CD4-positive, alpha-beta memory T cell (primary cell): ENCODE results near the gene ALG11. TPM values are rescaled to one million over a fixed set of nuclear protein-coding genes. Genes with fewer than 3 reads are reported as not detected.
"Not testable (repeated sequence)": the region's sequence is repeated elsewhere in the genome, so short reads cannot be mapped to it uniquely, and the experiment has no call there.

Experiments used
- CTCF ChIA-PET: fragments of 350-600 bp; sonication (Branson Sonifier 250); formaldehyde crosslinking; loops from one replicate; lab custom pipeline; 2021; ENCODE audit warnings: inconsistent platforms; ENCODE audit not compliant: partially characterized antibody; lab: Charles Lee
- POLR2A ChIA-PET: fragments of 350-600 bp; sonication (Branson Sonifier 250); formaldehyde crosslinking; loops from one replicate; lab custom pipeline; 2021; ENCODE audit not compliant: partially characterized antibody; lab: Charles Lee
- DNase-seq, 5 donors: peaks; one replicate each; pipeline versions ENCODE4 v3.0.0 to v3.0.0-alpha.2; 2020 to 2022; ENCODE audit warnings: mixed read lengths in 1 of 5
- H3K27ac ChIP-seq: one replicate; pipeline ENCODE4 v1.7.0; 2013; ENCODE audit warnings: low read depth, low read length
- H3K27me3 ChIP-seq: 2 replicates; pipeline ENCODE4 v1.7.0; 2013; ENCODE audit warnings: mild to moderate bottlenecking, low read length, moderate library complexity; ENCODE audit not compliant: insufficient read depth
- H3K36me3 ChIP-seq: 2 replicates; pipeline ENCODE4 v1.7.0; 2013; ENCODE audit warnings: mild to moderate bottlenecking, low read length, moderate library complexity; ENCODE audit not compliant: insufficient read depth
- H3K4me1 ChIP-seq: 2 replicates; pipeline ENCODE4 v1.7.0; 2013; ENCODE audit warnings: mild to moderate bottlenecking, low read length, moderate library complexity; ENCODE audit not compliant: insufficient read depth
- H3K4me3 ChIP-seq, 2 donors: one replicate each; pipeline ENCODE4 v1.7.0; 2013; ENCODE audit warnings: low read length in 2 of 2, mild to moderate bottlenecking in 1 of 2
- H3K9me3 ChIP-seq, 2 donors: one replicate each; pipeline ENCODE4 v1.7.0; 2013; ENCODE audit warnings: low read length in 2 of 2, control low read depth in 1 of 2; ENCODE audit not compliant: control insufficient read depth in 1 of 2
- H3K27ac Mint-ChIP-seq, 7 donors: one replicate each; pipeline ENCODE4 v1.8.0; 2020 to 2021; ENCODE audit warnings: mixed read lengths in 7 of 7, mild to moderate bottlenecking in 6 of 7, inconsistent platforms in 3 of 7, moderate library complexity in 3 of 7
- H3K27me3 Mint-ChIP-seq, 2 donors: one replicate each; pipeline ENCODE4 v1.8.0; 2020 to 2021; ENCODE audit warnings: mixed read lengths in 2 of 2
- H3K36me3 Mint-ChIP-seq, 2 donors: one replicate each; pipeline ENCODE4 v1.8.0; 2020 to 2021; ENCODE audit warnings: mixed read lengths in 2 of 2, inconsistent platforms in 1 of 2, mild to moderate bottlenecking in 1 of 2
- H3K4me1 Mint-ChIP-seq, 4 donors: one replicate each; pipeline ENCODE4 v1.8.0; 2020 to 2021; ENCODE audit warnings: mixed read lengths in 4 of 4, mild to moderate bottlenecking in 1 of 4
- H3K4me3 Mint-ChIP-seq, 8 donors: one replicate each; pipeline ENCODE4 v1.8.0; 2020 to 2021; ENCODE audit warnings: mixed read lengths in 8 of 8, mild to moderate bottlenecking in 7 of 8, moderate library complexity in 6 of 8, inconsistent platforms in 3 of 8
- H3K9me3 Mint-ChIP-seq, 8 donors: one replicate each; pipeline ENCODE4 v1.8.0; 2020 to 2021; ENCODE audit warnings: mixed read lengths in 8 of 8, mild to moderate bottlenecking in 5 of 8, inconsistent platforms in 3 of 8, moderate library complexity in 1 of 8
- intact Hi-C: fragments of 100-400 bp; cut with micrococcal nuclease; formaldehyde crosslinking; loops from one replicate; pipeline ENCODE4 v1.15.1; 2023
- polyA plus RNA-seq, 2 donors: library from polyadenylated mRNA; unstranded; fragments of 300-500 nt; fragmentation: Illumina TruSeq; gene quantifications; one replicate each; pipeline ENCODE4 v1.2.3, GENCODE V29; 2021
- total RNA-seq, 2 experiments: library from RNA; stranded (reverse); gene quantifications; one replicate each; pipeline ENCODE4 v1.2.3, GENCODE V29; 2021

ALG11 gene
- total and polyA plus RNA-seq, 4 experiments from 2014 or later, result 23.3 to 42.2 (median 31.5) TPM

- Histone ChIP-seq H3K36me3 (no peaks in the 10 kb centered on the region), H3K27ac (no peak overlapping the region), H3K4me3 (no peak overlapping the region), H3K4me1 (no peaks in the 10 kb centered on the region), H3K9me3 (no peaks in the 10 kb centered on the region), H3K27me3 (no peaks in the 10 kb centered on the region)
- POLR2A ChIA-PET, result no interaction called here
- Mint-ChIP-seq H3K4me3 (no peak overlapping the region), H3K27ac (no peak overlapping the region), H3K9me3 (peaks cover 0 to 45% (median 13%) of the 10 kb centered on the region in 8 donors), H3K4me1 (no peaks in the 10 kb centered on the region), H3K36me3 (peaks cover 8 to 15% of the 10 kb centered on the region in 2 donors), H3K27me3 (peaks cover 4 to 5% of the 10 kb centered on the region in 2 donors)
- CTCF ChIA-PET, result no interaction called here
- no peak for DNase-seq
- intact Hi-C loops, result no loop called here
Observed at GRCh38 chr13:52047463-52047862, 35.3 kb downstream of the ALG11 start.

- ChIA-PET CTCF (no interaction called here), POLR2A (no interaction called here)
- no peaks in the 10 kb centered on the region for H3K9me3 ChIP-seq
- Mint-ChIP-seq H3K4me3 (no peak overlapping the region), H3K27ac (no peak overlapping the region), H3K9me3 (peaks cover 0 to 42% (median 16%) of the 10 kb centered on the region in 8 donors), H3K4me1 (no peaks in the 10 kb centered on the region), H3K27me3 (peaks cover 4 to 5% of the 10 kb centered on the region in 2 donors), H3K36me3 (peaks cover 8 to 15% of the 10 kb centered on the region in 2 donors)
- H3K27ac ChIP-seq, result no peak overlapping the region
- H3K27me3 ChIP-seq, result no peaks in the 10 kb centered on the region
- intact Hi-C loops, result no loop called here
- no peaks in the 10 kb centered on the region for H3K4me1 ChIP-seq
- no peak for DNase-seq
- no peaks in the 10 kb centered on the region for H3K36me3 ChIP-seq
- H3K4me3 ChIP-seq, result no peak overlapping the region
Observed at GRCh38 chr13:52048516-52048915, 36.3 kb downstream of the ALG11 start.

GRCh38 chr13:52051400-52051799 is 39.2 kb downstream of the ALG11 start:
- no peaks in the 10 kb centered on the region for H3K9me3 ChIP-seq
- no peaks in the 10 kb centered on the region for H3K36me3 ChIP-seq
- no peaks in the 10 kb centered on the region for H3K27me3 ChIP-seq
- DNase-seq, result no peak
- Mint-ChIP-seq H3K4me1 (no peaks in the 10 kb centered on the region), H3K27ac (no peak overlapping the region), H3K27me3 (peaks cover 4 to 5% of the 10 kb centered on the region in 2 donors), H3K4me3 (no peak overlapping the region), H3K36me3 (peaks cover 3 to 7% of the 10 kb centered on the region in 2 donors), H3K9me3 (peaks cover 0 to 40% (median 22%) of the 10 kb centered on the region in 8 donors)
- intact Hi-C loops, result no loop called here
- H3K4me1 ChIP-seq, result no peaks in the 10 kb centered on the region
- CTCF ChIA-PET, result interaction anchor here (0.6 kb wide), 1 partner anchor 17 kb away, joined by 4 read pairs; no protein-coding TSS in a partner anchor
- no peak overlapping the region for H3K4me3 ChIP-seq
- no peak overlapping the region for H3K27ac ChIP-seq
- POLR2A ChIA-PET, result no interaction called here

GRCh38 chr13:52053460-52053859 is 41.3 kb downstream of the ALG11 start:
- Histone ChIP-seq H3K4me1 (no peaks in the 10 kb centered on the region), H3K4me3 (no peak overlapping the region), H3K27ac (no peak overlapping the region), H3K9me3 (no peaks in the 10 kb centered on the region), H3K27me3 (no peaks in the 10 kb centered on the region), H3K36me3 (no peaks in the 10 kb centered on the region)
- Mint-ChIP-seq H3K4me1 (no peaks in the 10 kb centered on the region), H3K4me3 (no peak overlapping the region), H3K36me3 (peaks cover 3 to 7% of the 10 kb centered on the region in 2 donors), H3K27ac (no peak overlapping the region), H3K9me3 (peaks cover 0 to 39% (median 23%) of the 10 kb centered on the region in 8 donors), H3K27me3 (peaks cover 4 to 5% of the 10 kb centered on the region in 2 donors)
- ChIA-PET POLR2A (no interaction called here), CTCF (no interaction called here)
- intact Hi-C loops, result no loop called here
- DNase-seq, result no peak

GRCh38 chr13:52061064-52061463 is 48.9 kb downstream of the ALG11 start:
- H3K4me1 Mint-ChIP-seq, H3K4me3 Mint-ChIP-seq, POLR2A ChIA-PET: not testable (repeated sequence)

GRCh38 chr13:52061587-52061986 is 49.4 kb downstream of the ALG11 start:
- intact Hi-C loops, result no loop called here
- Mint-ChIP-seq H3K4me3 (no peak overlapping the region), H3K4me1 (no peaks in the 10 kb centered on the region), H3K27me3 (no peaks in the 10 kb centered on the region), H3K27ac (no peak overlapping the region), H3K36me3 (no peaks in the 10 kb centered on the region), H3K9me3 (peaks cover 0 to 44% (median 24%) of the 10 kb centered on the region in 8 donors)
- no peaks in the 10 kb centered on the region for H3K27me3 ChIP-seq
- no peaks in the 10 kb centered on the region for H3K9me3 ChIP-seq
- ChIA-PET POLR2A (no interaction called here), CTCF (interaction anchor here (1.2 kb wide), 1 partner anchor 10 kb away, joined by 3 read pairs; no protein-coding TSS in a partner anchor)
- no peak for DNase-seq
- no peak overlapping the region for H3K27ac ChIP-seq
- H3K4me3 ChIP-seq, result no peak overlapping the region
- H3K36me3 ChIP-seq, result no peaks in the 10 kb centered on the region
- no peaks in the 10 kb centered on the region for H3K4me1 ChIP-seq

More at GRCh38 chr13:52061064-52061463, 48.9 kb downstream of the ALG11 start:
- H3K36me3 Mint-ChIP-seq, H3K27ac ChIP-seq, H3K9me3 ChIP-seq, H3K4me1 ChIP-seq, H3K36me3 ChIP-seq, H3K4me3 ChIP-seq, DNase-seq, H3K27me3 ChIP-seq, intact Hi-C loops, CTCF ChIA-PET, H3K27ac Mint-ChIP-seq, H3K27me3 Mint-ChIP-seq: not testable (repeated sequence)
- H3K9me3 Mint-ChIP-seq, result peaks cover 0 to 39% (median 22%) of the 10 kb centered on the region in 8 donors

- Histone ChIP-seq H3K4me3 (no peak overlapping the region), H3K27me3 (no peaks in the 10 kb centered on the region), H3K36me3 (no peaks in the 10 kb centered on the region), H3K9me3 (peaks cover 0 to 6% of the 10 kb centered on the region in 2 donors), H3K27ac (no peak overlapping the region), H3K4me1 (no peaks in the 10 kb centered on the region)
- H3K27ac Mint-ChIP-seq, result no peak overlapping the region
- intact Hi-C loops, result no loop called here
- peaks cover 14 to 16% of the 10 kb centered on the region in 2 donors for H3K27me3 Mint-ChIP-seq
- ChIA-PET CTCF (no interaction called here), POLR2A (interaction anchor here (0.6 kb wide), 1 partner anchor 122 kb away, joined by 3 read pairs; no protein-coding TSS in a partner anchor)
- peaks cover 0 to 61% (median 41%) of the 10 kb centered on the region in 8 donors for H3K9me3 Mint-ChIP-seq
- peaks cover 7% of the 10 kb centered on the region in 2 donors for H3K36me3 Mint-ChIP-seq
- peaks cover 0 to 4% (median under 1%) of the 10 kb centered on the region in 4 donors for H3K4me1 Mint-ChIP-seq
- H3K4me3 Mint-ChIP-seq, result no peak overlapping the region
- no peak for DNase-seq
Observed at GRCh38 chr13:52067237-52067636, 55.0 kb downstream of the ALG11 start.
